Stimulated activated CD4-positive, alpha-beta T cell treated with anti-CD3 and anti-CD28 coated beads, TNF-alpha, amount 100 ng/mL, for 48 hours (primary cell): ENCODE data around the gene FASTKD3.
A peak's percentile ranks its signal among the peaks of the same experiment; 100 is the strongest.
"Not testable (repeated sequence)": the region's sequence is repeated elsewhere in the genome, so short reads cannot be mapped to it uniquely, and the experiment has no call there.

Experiments used
- DNase-seq, 3 donors: peaks; one replicate each; pipeline ENCODE4 v3.0.0-alpha.2; 2020; ENCODE audit warnings: low read depth in 3 of 3

Gene FASTKD3

GRCh38 chr5:7868773-7869473, at the start of gene FASTKD3, which contains the start of gene MTRR:
Gene FASTKD3, minus strand, starts transcription at chr5:7869031. Its CDS starts 948 bp downstream, at chr5:7868083.
Gene MTRR, plus strand, starts transcription at chr5:7869148. Its CDS starts 1,647 bp downstream, at chr5:7870795.
- peak; percentile 79 to 83 (median 81) for DNase-seq

GRCh38 chr5:7917130-7918123, 48.6 kb upstream of the FASTKD3 start:
- no peak for DNase-seq

GRCh38 chr5:7916171-7916804, 47.5 kb upstream of the FASTKD3 start:
- no peak for DNase-seq

- not testable (repeated sequence) for DNase-seq
These were observed 42.6 kb upstream of the FASTKD3 start for GRCh38 chr5:7911429-7911771.

- no peak for DNase-seq
These were observed 42.1 kb upstream of the FASTKD3 start for GRCh38 chr5:7910738-7911428.

- DNase-seq, result no peak
These were observed 39.5 kb upstream of the FASTKD3 start for GRCh38 chr5:7908317-7908716.

GRCh38 chr5:7907612-7908011, 38.8 kb upstream of the FASTKD3 start:
- no peak for DNase-seq

- no peak for DNase-seq
These were observed 35.3 kb upstream of the FASTKD3 start for GRCh38 chr5:7904170-7904569.

- DNase-seq, result no peak
These were observed 34.1 kb upstream of the FASTKD3 start for GRCh38 chr5:7902666-7903625.

- DNase-seq, result no peak
These were observed 33.4 kb upstream of the FASTKD3 start for GRCh38 chr5:7902201-7902600.

- DNase-seq, result peak in 1 of 3 donors; percentile 17
These were observed 28.3 kb upstream of the FASTKD3 start for GRCh38 chr5:7897014-7897600.

GRCh38 chr5:7894860-7895259, 26.0 kb upstream of the FASTKD3 start:
- no peak for DNase-seq

- DNase-seq, result no peak
These were observed 25.6 kb upstream of the FASTKD3 start for GRCh38 chr5:7894439-7894838.

GRCh38 chr5:7888901-7889300, 20.1 kb upstream of the FASTKD3 start:
- DNase-seq, result no peak

GRCh38 chr5:7886849-7887475, 18.1 kb upstream of the FASTKD3 start:
- DNase-seq, result no peak

GRCh38 chr5:7884491-7885267, 15.8 kb upstream of the FASTKD3 start:
- no peak for DNase-seq

- DNase-seq, result no peak
These were observed 14.1 kb upstream of the FASTKD3 start for GRCh38 chr5:7882926-7883325.

GRCh38 chr5:7881816-7882215, 13.0 kb upstream of the FASTKD3 start:
- DNase-seq, result no peak

- DNase-seq, result no peak
These were observed 12.3 kb upstream of the FASTKD3 start for GRCh38 chr5:7881091-7881490.
